Muscle layer of colon (tissue), 2 donors: ENCODE data around the gene SMYD2.

Source experiments
- H3K27ac ChIP-seq: one replicate; pipeline ENCODE4 v1.7.0; 2013; ENCODE audit warnings: low read depth, mild to moderate bottlenecking, low read length, moderate library complexity
- H3K27me3 ChIP-seq, 2 donors: one replicate each; pipeline ENCODE4 v1.7.0; 2013; ENCODE audit warnings: low read length in 2 of 2, mild to moderate bottlenecking in 2 of 2; ENCODE audit not compliant: insufficient read depth in 2 of 2, control insufficient read depth in 1 of 2
- H3K36me3 ChIP-seq: one replicate; pipeline ENCODE4 v1.7.0; 2013; ENCODE audit warnings: mild to moderate bottlenecking, low read length; ENCODE audit not compliant: insufficient read depth
- H3K4me1 ChIP-seq: one replicate; pipeline ENCODE4 v1.7.0; 2013; ENCODE audit warnings: mild to moderate bottlenecking, low read length; ENCODE audit not compliant: insufficient read depth
- H3K4me3 ChIP-seq, 2 donors: one replicate each; pipeline ENCODE4 v1.7.0; 2013; ENCODE audit warnings: low read length in 2 of 2, low read depth in 1 of 2, mild to moderate bottlenecking in 1 of 2, moderate library complexity in 1 of 2
- H3K9ac ChIP-seq: one replicate; pipeline ENCODE4 v1.7.0; 2013; ENCODE audit warnings: low read length
- H3K9me3 ChIP-seq: one replicate; pipeline ENCODE4 v1.7.0; 2013; ENCODE audit warnings: mild to moderate bottlenecking, low read length
- donor health status: abdominal sarcoma.
- donor health status: Adenocarcinoma of cecum.

SMYD2 gene

GRCh38 chr1:214290424-214291037 lies 9.6 kb downstream of the SMYD2 start:
- no peaks in the 10 kb centered on the region for H3K27me3 ChIP-seq
- H3K9ac ChIP-seq: no peak overlapping the region
- H3K4me1 ChIP-seq: no peaks in the 10 kb centered on the region
- H3K27ac ChIP-seq: no peak overlapping the region
- H3K36me3 ChIP-seq: no peaks in the 10 kb centered on the region
- no peak overlapping the region for H3K4me3 ChIP-seq
- H3K9me3 ChIP-seq: no peaks in the 10 kb centered on the region

DNA sequence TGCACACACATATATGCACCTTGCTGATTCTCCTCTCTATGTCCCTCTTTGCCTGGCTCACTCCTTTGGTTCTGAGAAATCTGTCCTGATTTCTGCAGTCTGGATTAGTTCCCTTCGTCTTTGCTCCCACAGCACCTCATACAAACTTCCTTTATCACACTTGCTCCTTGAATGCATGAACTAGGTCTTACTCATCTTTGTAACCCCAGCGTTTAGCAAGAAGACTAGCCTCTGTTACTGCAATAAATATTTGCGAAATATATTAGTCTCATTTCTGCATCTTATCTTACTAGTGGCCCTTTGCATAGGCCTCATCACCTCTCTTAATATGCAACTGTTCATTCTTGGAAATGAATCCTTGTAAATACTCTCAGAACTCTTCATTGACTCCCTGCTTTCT lies 11.4 kb downstream of the SMYD2 start:
- H3K4me1 ChIP-seq: no peaks in the 10 kb centered on the region
- H3K27me3 ChIP-seq: no peaks in the 10 kb centered on the region
- H3K27ac ChIP-seq: no peak overlapping the region
- no peaks in the 10 kb centered on the region for H3K36me3 ChIP-seq
- H3K9ac ChIP-seq: no peak overlapping the region
- H3K9me3 ChIP-seq: no peaks in the 10 kb centered on the region
- no peak overlapping the region for H3K4me3 ChIP-seq

DNA sequence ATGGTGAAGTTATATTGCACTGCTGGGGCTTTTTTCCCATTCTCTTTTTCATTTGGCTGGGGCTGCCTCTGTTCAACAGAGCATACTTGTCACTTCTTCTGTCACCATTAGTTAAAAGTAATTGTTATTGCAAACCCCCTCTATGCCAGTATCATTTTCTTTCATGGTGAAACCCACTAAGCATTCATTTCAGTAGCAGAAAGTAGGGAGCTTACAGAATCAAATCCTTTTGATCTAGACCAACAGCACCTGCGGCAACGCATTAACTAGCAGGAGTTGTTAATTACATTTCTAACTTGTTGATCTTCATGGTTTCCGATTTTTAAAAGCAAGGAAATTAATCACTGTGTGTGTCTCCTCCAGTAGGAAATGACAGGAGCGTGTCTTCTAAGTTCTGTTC lies 15.0 kb downstream of the SMYD2 start:
- Histone ChIP-seq H3K4me3 (no peak overlapping the region), H3K27me3 (no peaks in the 10 kb centered on the region), H3K9me3 (no peaks in the 10 kb centered on the region), H3K36me3 (no peaks in the 10 kb centered on the region), H3K27ac (no peak overlapping the region), H3K4me1 (no peaks in the 10 kb centered on the region), H3K9ac (no peak overlapping the region)

DNA sequence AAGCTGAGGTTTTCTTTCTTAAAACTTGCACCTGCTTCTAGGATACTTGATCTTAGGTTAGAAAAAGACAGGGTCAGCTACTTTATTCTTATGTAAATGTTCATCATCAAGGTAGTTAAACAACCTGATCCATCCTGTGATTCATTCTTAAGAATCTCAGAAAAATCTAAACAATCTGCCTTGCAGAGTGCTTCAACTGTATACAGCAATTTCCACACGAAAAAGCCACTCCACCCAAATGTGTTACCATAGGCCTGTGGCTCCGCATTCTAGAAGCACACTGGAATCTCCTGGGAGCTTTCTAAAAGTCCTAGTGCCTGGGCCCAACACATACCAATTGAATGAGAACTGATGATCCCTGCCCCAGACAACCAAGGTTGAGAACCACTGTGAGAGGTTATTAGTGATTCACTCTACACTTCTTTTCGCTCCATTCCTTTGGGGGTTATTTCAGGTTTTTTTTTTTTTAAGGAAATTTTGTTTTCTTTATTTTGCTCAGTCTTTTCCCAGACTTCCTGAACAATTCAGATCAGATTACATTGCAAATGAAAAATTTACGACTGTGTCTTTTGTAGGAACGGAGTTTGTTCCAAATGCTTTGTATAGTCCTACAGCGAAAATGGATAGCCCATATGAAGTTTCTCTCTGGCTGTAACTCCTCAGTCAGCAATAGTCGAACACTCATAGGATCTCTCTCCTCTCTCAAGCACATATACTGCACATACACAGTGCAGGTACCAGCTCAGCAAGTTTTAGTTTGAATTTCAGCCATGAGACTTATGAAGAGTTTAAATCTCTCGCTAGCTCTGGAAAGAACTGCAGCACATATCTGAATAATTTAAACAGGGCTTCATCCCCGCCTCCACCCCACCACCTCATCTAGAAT lies 16.1 kb downstream of the SMYD2 start:
- Histone ChIP-seq H3K36me3 (no peaks in the 10 kb centered on the region), H3K27ac (no peak overlapping the region), H3K27me3 (no peaks in the 10 kb centered on the region), H3K4me3 (no peak overlapping the region), H3K4me1 (no peaks in the 10 kb centered on the region), H3K9me3 (no peaks in the 10 kb centered on the region), H3K9ac (no peak overlapping the region)

- no peaks in the 10 kb centered on the region for H3K36me3 ChIP-seq
- H3K27me3 ChIP-seq: no peaks in the 10 kb centered on the region
- H3K9ac ChIP-seq: no peak overlapping the region
- no peak overlapping the region for H3K4me3 ChIP-seq
- no peaks in the 10 kb centered on the region for H3K9me3 ChIP-seq
- no peak overlapping the region for H3K27ac ChIP-seq
- H3K4me1 ChIP-seq: no peaks in the 10 kb centered on the region
Observed at GRCh38 chr1:214300149-214300780, 19.3 kb downstream of the SMYD2 start.

- no peaks in the 10 kb centered on the region for H3K27me3 ChIP-seq
- H3K27ac ChIP-seq: no peak overlapping the region
- no peaks in the 10 kb centered on the region for H3K9me3 ChIP-seq
- H3K9ac ChIP-seq: no peak overlapping the region
- H3K4me3 ChIP-seq: no peak overlapping the region
- H3K4me1 ChIP-seq: no peaks in the 10 kb centered on the region
- no peaks in the 10 kb centered on the region for H3K36me3 ChIP-seq
Observed at GRCh38 chr1:214301526-214301925, 20.6 kb downstream of the SMYD2 start.

DNA sequence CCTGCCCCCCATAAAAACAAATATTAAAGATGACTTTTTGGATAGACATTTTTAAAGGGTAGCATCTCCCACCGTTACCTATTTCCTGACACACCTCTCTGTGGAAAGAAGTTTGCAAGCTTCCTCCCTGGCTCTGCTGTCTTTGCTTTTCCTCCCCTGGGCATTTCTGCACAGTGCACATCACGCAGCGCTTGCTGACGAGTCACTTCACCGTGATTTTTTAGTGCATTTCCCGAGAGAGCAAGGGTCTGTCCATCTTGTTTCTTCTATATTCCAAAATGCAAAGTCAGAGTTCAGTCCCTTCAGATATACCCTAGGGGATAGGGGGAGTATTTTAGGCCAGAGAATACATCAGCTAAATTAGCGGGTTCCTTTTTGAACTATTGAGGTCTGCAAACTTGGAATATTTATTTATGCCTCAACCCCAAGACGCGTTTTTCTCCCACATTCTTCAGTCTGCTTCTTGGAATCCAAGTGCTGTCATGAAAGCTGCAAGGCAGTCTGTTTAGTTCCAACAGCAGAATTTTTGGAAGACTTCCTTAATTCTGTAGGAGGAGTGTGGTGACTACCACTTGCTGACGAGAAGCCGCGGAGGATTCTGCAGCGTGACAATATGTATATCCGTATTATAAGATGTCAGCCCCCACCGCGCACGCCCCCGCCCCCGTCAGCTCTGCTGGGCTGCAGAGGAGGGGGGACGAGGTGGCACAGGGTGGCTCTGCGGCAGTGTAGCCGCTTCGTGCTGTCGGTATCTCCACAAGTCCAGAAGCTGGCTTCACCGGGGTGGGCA lies 22.4 kb downstream of the SMYD2 start:
- no peaks in the 10 kb centered on the region for H3K36me3 ChIP-seq
- no peaks in the 10 kb centered on the region for H3K27me3 ChIP-seq
- no peaks in the 10 kb centered on the region for H3K4me1 ChIP-seq
- H3K4me3 ChIP-seq: no peak overlapping the region
- no peak overlapping the region for H3K27ac ChIP-seq
- H3K9me3 ChIP-seq: no peaks in the 10 kb centered on the region
- no peak overlapping the region for H3K9ac ChIP-seq

DNA sequence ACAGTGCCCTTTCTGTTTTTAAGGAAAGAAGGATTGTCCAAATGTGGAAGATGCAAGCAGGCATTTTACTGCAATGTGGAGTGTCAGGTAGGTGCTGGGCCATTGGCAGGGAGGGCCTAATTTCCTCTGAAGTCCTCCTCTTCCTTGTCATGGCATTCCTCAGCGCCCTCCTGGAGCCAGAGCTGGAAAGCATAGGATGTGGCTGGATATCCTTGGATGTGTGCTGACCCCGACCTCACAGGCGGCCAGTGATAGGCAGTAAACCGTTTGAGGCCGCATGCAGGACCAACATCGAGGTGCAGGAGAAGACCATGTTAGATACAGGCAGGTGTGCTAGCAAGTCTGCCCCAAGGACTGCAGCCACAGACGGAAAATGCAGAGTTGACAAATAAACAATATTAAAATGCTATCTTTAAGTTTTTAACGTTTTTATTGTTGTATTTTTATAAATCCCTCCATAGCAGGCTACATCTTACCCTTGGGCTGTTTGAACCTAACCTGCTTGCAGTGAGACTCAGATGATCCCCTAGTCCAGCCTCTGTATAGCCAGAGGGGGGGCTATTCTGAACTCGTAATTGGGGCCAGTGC lies 24.3 kb downstream of the SMYD2 start:
- Histone ChIP-seq H3K27me3 (no peaks in the 10 kb centered on the region), H3K9me3 (no peaks in the 10 kb centered on the region), H3K9ac (no peak overlapping the region), H3K4me1 (no peaks in the 10 kb centered on the region), H3K27ac (no peak overlapping the region), H3K4me3 (no peak overlapping the region), H3K36me3 (no peaks in the 10 kb centered on the region)

DNA sequence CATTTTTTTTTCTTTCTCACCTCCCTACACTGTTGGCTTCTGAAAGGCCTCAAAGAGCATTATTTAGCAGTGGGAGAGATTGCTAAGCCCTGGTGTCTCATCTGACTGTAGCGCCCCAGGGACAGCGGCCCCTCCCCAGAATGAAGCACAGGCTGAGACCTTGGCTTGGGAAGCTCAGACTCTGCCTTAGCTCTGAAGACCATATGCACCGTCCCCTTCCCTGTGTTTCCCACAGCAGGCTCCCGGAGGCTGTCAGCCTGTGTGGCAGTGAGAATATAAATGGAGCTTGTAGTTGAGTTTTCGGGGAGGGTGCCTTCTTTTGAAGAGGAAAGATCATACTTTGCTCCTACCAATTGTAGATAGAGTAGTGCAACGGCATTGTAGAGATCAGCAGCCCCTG lies 25.3 kb downstream of the SMYD2 start:
- H3K36me3 ChIP-seq: no peaks in the 10 kb centered on the region
- H3K27ac ChIP-seq: no peak overlapping the region
- no peak overlapping the region for H3K9ac ChIP-seq
- no peaks in the 10 kb centered on the region for H3K9me3 ChIP-seq
- no peaks in the 10 kb centered on the region for H3K27me3 ChIP-seq
- H3K4me3 ChIP-seq: no peak overlapping the region
- H3K4me1 ChIP-seq: no peaks in the 10 kb centered on the region

- Histone ChIP-seq H3K36me3 (no peaks in the 10 kb centered on the region), H3K27ac (no peak overlapping the region), H3K9ac (no peak overlapping the region), H3K4me3 (no peak overlapping the region), H3K4me1 (no peaks in the 10 kb centered on the region), H3K27me3 (no peaks in the 10 kb centered on the region), H3K9me3 (no peaks in the 10 kb centered on the region)
Observed at GRCh38 chr1:214310010-214310409, 29.1 kb downstream of the SMYD2 start.
